ENCODE data around the gene PNN. TPM values are rescaled to one million over a fixed set of nuclear protein-coding genes. Genes with fewer than 3 reads are reported as not detected.

The PNN gene
- total and polyA plus RNA-seq, 2 of the 4 experiments (the other 2 are of a cell fraction) = 14.9 to 28.8 TPM

DNA sequence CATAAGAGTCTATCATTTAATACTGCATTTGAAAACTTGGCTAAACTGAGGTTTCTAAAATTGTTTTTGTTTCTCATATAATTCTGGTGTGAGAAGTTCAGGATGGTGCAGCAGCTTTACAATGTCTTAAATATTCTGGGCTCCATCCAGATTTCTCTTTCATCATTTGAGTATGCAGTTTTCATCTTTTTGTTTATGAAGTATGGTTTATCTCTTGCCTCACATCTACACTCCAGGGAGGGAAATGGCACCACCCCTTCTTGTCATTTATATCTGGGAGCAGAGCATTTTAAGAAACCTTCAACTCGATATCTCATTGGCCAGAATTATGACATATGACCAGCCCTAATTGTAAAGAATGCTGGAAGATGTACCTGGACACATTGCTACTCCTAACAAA lies 36.6 kb upstream of the PNN start:
- peak; percentile 80 for ATAC-seq (ENCODE audit: low read depth)

More for the DNA sequence above, 36.6 kb upstream of the PNN start:
- BruUV-seq (replicated peaks) = no TSS peak
- TF ChIP-seq CEBPB (IDR thresholded peaks at IDR 0.05; ENCODE audit: low read depth, low read length) = peak; percentile 26; the same call in 1 of the 2 replicates
- TF ChIP-seq BHLHE40 (IDR thresholded peaks at IDR 0.05; ENCODE audit: low read depth, low read length) = no peak
- CTCF ChIA-PET = no interaction called here
- H2AK5ac ChIP-seq (ENCODE audit: low read depth, low read length) = no peak overlapping the region
- peaks cover 20% of the 10 kb centered on the region for H3K36me3 ChIP-seq (ENCODE audit: control insufficient read depth, insufficient read depth, low read length)
- no peaks in the 10 kb centered on the region for H4K20me1 ChIP-seq (ENCODE audit: insufficient read depth, low read length)
- dilution Hi-C loops (cut with HindIII; ENCODE audit: low sequenced_read_pairs, unreplicated experiment) = no loop called here
- H4K8ac ChIP-seq (ENCODE audit: low read depth in 2 of 2, low read length in 2 of 2) = no peak overlapping the region
- no peak overlapping the region for H3K14ac ChIP-seq (replicated peaks; ENCODE audit: low read depth, low read length)
- POLR2A ChIA-PET (ENCODE audit: unreplicated experiment) = no interaction called here
- H3K4me1 ChIP-seq (ENCODE audit: control insufficient read depth, insufficient read depth, low read length) = peaks cover 6% of the 10 kb centered on the region; the same call in 1 of the 2 replicates
- no peak overlapping the region for H2BK5ac ChIP-seq (ENCODE audit: low read depth, low read length, poor library complexity, severe bottlenecking)
- H3K9me3 ChIP-seq (ENCODE audit: control insufficient read depth, insufficient read depth, low read length) = no peaks in the 10 kb centered on the region; the same call in 1 of the 2 replicates
- no peak overlapping the region for H4K5ac ChIP-seq (ENCODE audit: low read depth, low read length)
- no peak overlapping the region for H2BK20ac ChIP-seq (ENCODE audit: low read depth, low read length)
- no peak overlapping the region for H3K9ac ChIP-seq (ENCODE audit: low read depth, low read length)
- H2BK15ac ChIP-seq (ENCODE audit: low read depth, low read length) = no peak overlapping the region
- intact Hi-C loops (cut with micrococcal nuclease) = no loop called here
- DNase-seq = peak; percentile 63
- no CpG with 5 or more reads among the region's 1 CpG for WGBS, 2 experiments (ENCODE audit: extremely low coverage in 2 of 2, insufficient read length in 1 of 2)
- no peaks in the 10 kb centered on the region for H3K9me1 ChIP-seq (ENCODE audit: insufficient read depth, low read length)
- in situ Hi-C loops (cut with MboI; ENCODE audit: low sequenced_read_pairs) = no loop called here
- H3K18ac ChIP-seq (ENCODE audit: low read depth, low read length) = no peak overlapping the region
- no peaks in the 10 kb centered on the region for H3K79me1 ChIP-seq (ENCODE audit: low read depth in 1 of 2, low read length in 2 of 2)
- no peaks in the 10 kb centered on the region for H3K27me3 ChIP-seq (ENCODE audit: control insufficient read depth, insufficient read depth, low read length)
- H3K4ac ChIP-seq (ENCODE audit: low read depth, low read length) = no peak overlapping the region
- no peak overlapping the region for H3K27ac ChIP-seq (ENCODE audit: insufficient read depth, low read length)
- H2AFZ ChIP-seq (replicated peaks; ENCODE audit: low read length, poor library complexity) = no peak overlapping the region
- H3K56ac ChIP-seq (ENCODE audit: extremely low read depth, insufficient read depth, low read length) = no peak overlapping the region
- H3K4me3 ChIP-seq (ENCODE audit: insufficient read depth, low read depth, low read length) = no peak overlapping the region
- no peak overlapping the region for H2BK120ac ChIP-seq (ENCODE audit: low read depth, low read length)
- H4K91ac ChIP-seq (ENCODE audit: insufficient read depth, low read depth, low read length) = no peak overlapping the region
- H3K4me2 ChIP-seq (ENCODE audit: low read depth, low read length) = no peak overlapping the region
- H3K23ac ChIP-seq (ENCODE audit: low read depth, low read length) = no peak overlapping the region
- no peak overlapping the region for H2AK9ac ChIP-seq (replicated peaks; ENCODE audit: low read depth, low read length, poor library complexity)
